HG02870 (cell line): ENCODE results near the gene DNPEP.
"Not testable (repeated sequence)": the region's sequence is repeated elsewhere in the genome, so short reads cannot be mapped to it uniquely, and the experiment has no call there.

ENCODE experiments used
- ATAC-seq: cut with Tn5 transposase; IDR thresholded peaks from one replicate; pipeline ENCODE4 v1.9.1; 2021; ENCODE audit warnings: mild to moderate bottlenecking, moderate library complexity; ENCODE audit not compliant: unreplicated experiment

DNPEP gene

GRCh38 chr2:219402665-219403515, 15.2 kb upstream of the DNPEP start:
- ATAC-seq, result peak; percentile 85

DNA sequence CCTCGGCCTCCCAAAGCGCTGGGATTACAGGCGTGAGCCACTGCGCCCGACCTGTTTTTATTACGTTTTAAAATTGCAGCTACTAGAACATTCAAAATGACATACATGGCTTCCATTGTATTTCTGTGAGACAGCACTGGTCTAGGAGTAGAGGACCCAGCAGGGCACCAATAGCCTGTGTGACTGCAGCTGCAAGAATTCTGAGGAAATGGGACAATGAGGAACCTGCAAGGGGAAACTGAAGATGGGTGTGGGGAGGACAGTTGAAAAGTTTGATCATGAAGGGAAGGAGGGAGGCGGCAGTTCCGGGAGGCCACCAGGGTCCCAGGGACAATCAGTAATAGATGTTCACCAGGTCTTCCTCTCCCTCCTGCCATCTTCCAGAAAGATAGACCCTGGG, 13.9 kb upstream of the DNPEP start:
- no peak for ATAC-seq

DNA sequence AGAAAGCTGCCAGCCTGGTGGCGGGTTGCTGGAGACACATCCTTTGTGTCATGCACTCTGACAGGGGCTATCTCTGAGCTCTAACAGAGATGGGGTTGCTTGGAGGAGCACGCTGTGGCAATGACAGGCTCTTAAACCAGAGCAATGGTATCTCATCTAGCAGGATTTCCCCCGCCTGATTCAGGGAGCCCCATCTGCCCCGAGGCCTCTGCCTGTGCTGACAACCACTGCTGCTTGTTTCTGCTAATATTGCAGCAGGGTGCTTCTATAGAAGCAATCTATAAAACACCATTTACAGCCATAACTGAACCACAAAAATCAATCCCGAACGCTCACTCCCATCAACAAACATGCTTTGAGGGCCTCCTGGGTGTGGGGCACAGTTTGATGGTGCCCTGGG, 12.8 kb upstream of the DNPEP start:
- ATAC-seq, result no peak

DNA sequence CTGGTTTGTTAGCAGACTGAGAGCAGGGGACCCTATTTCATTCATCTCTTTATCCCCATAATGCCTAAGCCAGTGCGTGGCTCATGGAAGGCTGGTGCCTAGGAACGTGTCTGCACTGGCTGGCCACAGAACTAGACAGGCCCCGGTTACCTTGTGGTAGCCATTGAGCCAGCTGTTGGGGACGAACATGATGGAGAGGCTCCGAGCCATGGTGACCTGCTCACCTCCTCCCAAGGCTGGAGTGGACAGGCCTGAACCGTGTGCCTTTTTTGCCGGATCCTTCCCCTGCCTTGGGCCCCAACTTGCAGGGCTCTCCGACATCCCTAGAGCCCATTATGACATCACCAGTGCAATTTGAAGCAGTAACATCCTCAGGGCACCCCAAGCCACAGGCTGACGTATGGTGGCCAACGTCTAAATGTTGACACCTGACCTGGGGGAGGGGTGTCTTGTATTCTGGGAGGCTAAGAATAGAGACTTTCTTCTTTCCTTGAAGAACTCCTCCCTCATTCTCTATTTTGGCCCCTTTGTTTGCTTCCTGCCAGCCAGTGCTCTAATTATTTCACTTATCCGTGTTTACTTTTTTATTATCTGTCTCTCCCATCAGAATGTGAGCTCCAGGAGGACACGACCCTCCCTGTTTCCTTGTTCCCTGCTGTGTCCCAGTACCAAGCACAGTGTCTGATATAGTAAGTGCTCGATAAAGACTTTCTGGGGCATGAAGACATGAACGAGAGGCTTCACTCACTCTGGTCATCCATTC, 12.2 kb upstream of the DNPEP start:
- no peak for ATAC-seq

DNA sequence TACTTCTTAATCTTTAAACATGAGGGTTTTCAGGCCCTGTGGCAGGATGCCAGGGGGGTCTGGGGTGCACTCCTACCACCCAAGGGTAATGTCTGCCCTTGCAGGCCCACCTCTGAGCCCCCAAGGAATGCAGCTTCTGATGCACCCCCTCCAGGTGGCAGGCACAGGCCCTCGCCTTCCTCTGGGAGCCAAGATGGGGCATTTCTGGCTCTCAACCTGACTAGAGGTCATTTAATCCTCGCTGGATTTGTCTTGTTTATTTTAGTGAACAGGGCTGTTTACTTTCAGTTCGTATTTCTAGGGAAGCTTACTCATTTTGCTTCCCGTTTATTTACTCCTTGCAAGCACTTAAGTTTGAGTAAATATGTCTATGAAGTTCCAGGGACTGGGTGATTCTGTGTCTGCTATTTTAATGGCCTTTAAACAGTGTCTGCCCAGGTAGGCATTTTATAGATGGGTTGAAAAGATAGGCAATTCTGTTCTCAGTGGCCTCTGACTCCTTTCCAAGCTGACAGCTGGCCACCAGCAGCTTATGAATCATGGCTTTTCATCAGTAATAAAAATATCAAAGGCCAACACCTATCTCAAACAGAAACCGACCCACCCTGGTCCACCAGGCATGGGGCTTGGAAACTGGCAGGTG, 11.1 kb upstream of the DNPEP start:
- no peak for ATAC-seq

DNA sequence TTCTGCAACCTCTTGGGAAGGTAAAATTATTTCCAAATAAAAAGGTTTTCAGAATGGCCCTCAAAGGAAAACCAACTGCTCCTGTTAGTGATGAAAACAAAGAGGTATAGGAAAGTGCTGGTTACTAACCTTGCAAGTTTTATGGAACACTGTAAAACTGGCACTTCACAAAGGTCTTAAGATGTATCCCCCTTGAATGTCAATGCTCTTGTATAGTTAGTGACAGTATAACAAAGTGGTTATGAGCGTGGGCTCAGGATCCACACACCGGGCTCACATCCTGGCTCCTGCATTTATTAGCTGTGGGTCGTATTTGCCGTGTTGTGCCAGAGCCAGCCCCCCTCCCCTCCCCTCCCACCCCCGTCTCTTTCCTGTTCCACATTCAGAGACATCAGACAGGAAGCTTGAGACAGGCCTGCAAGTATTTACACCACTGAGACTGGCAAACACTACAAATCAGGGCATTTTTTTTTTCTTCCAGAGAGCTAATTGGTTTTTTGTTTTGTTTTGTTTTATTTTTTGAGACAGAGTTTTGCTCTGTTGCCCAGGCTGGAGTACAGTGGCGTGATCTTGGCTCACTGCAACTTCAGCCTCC, 9.2 kb upstream of the DNPEP start:
- no peak for ATAC-seq

DNA sequence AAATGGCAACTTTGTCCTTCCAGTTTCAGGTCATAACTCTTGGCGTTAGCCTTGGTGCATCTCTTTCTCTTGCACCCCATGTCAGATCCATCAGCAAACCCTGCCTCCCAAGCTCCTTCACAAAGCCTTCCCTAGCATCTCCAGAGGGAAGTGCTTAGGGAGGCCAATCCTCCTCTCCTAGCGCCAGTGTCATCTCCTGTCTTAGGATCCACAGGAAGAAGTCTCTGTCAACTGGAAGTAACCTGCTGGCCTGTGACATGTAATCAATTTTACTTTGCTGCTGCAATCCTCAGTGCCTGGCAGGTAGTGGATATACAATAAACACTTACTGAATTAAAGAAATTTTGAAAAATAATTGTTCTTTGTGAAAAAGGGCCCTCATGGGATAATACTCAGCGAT, 7.9 kb upstream of the DNPEP start:
- no peak for ATAC-seq

DNA sequence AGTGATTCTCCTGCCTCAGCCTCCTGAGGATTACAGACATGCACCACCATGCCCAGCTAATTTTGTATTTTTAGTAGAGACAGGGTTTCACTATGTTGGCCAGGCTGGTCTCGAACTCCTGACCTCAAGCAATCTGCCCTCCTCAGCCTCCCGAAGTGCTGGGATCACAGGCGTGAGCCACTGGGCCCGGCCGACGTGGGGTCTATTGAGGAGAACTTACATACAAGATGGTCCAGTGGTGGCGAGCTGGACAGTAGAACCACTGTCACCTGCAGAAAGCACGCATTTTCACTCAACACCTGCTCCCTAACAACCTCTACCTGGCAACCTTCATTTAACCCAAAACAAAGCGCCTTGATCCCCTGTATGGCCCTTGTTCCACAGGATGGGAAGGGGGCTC, 7.3 kb upstream of the DNPEP start:
- ATAC-seq, result not testable (repeated sequence)

- no peak for ATAC-seq
Measured at GRCh38 chr2:219392754-219393153, 5.0 kb upstream of the DNPEP start.

- no peak for ATAC-seq
Measured at GRCh38 chr2:219388907-219389156, 1.1 kb upstream of the DNPEP start.

DNA sequence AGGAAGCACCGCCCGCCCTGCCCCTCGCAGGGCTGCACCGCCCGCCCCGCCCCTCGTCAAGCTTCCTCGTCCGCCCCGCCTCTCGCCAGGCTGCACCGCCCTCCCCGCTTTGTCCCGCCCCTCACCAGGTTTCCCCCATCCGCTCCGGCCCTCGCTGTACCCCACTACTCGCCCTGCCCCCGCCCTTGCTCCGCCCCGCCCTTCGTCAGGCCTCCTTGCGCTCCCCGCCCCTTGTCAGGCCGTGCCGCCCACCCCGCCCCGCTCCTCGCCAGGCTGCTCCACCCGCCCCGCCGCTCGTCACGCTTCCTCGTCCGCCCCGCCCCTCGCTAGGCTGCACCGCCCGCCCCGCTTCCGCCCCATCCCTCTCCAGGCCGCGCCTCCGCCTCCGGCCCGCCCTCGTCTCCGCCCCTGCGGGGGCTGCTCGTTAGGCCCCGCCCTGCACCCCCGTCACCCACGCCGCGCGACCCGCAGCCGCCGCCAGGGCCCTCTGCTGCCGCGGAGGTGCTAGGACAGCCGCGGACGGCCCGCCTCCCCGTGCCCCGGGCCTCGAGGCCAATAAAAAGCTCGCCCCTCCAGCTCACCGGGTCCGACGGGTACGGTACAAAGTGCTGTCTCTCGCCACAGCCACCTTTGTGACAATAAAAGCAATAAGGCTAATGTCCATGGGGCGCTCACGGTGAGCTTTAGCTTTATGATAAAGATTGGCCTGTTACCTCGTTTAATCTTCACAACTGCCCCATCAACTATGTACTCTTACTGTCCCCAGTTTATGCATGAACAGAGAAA, 602 bp upstream of the DNPEP start:
- peak; percentile 79 for ATAC-seq

DNA sequence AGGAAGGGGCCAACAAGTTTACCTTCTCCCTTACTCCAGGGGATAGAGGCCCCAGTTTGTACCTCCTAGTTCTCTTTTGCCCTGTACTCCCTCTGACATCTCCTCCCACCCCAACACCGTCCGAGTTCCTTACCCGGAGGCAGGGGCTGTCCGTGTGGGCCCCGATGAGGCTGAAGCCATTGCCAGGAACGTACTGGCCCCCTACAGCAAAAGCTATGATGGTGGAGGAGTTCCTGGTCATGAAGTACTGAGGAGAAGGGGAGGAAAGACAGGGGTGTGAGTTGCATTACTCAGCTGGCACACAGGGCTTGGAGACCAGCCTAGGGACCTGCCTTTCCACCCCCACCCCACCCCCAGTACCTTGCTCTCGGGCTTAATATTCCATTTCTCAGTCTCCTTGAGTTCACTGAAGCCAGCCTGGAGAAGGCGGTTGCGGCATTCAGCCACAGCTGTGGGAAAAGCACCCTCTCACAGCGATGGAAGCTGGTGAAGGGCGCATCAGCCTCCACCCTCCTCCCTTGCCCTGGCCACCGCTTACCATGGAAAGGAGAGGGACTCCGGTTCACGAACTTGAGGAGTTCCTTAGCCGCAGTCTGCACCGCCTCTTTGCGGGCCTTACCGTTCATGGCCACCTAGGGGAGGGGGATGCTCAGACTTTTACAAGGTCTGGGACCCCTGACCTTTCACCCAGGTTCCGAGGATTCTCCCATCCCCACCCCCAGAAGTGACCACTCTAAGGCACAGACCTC, 1.0 kb downstream of the DNPEP start:
- no peak for ATAC-seq

DNA sequence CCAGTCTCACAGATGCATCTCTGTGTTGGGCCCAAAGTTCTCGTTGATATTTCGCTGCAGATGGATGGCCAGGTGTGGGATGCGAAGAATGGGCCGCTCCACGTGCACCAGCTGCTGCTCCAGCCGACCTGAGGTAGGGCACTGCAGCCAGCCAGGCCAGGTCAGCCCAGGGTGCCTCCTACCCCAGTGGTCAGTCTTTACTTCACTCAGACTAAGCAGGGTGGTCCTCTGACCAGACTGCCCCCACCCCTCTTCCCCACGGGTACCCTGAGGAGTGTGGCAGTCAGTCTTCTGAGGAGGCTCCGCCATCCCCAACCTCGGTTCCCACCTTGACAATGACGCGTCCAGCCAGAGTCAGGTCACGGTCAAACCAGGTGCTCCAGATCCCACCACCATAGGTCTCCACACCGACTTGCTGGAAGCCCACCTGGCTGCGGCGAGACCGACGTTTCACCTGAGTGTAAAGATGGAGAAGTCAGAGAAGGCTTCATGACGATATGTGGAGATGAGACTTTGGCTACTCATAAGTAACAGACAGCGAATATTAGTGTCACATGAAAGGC, 1.7 kb downstream of the DNPEP start:
- no peak for ATAC-seq

GRCh38 chr2:219384859-219385258, 2.9 kb downstream of the DNPEP start:
- ATAC-seq, result no peak

GRCh38 chr2:219384083-219384713, 3.5 kb downstream of the DNPEP start:
- ATAC-seq, result no peak

DNA sequence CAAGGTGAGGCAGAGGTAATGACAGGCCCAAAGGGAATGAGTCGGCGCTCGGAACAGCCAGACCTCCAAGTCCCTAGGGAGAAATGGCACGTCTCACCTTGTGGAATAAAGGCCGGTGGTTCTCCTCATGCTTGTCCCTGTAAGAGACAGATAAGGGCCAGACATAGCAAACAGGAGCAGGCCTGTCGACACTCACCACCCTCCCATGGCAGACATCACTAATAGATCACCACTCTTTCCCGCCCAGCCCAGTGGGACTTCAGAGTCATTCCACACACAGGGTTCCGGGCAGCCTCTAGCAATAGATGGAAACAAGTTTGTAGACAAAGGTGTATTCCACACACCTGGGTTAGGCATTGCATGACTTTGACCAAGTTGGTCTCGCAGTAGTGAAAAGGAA, 6.3 kb downstream of the DNPEP start:
- no peak for ATAC-seq

DNA sequence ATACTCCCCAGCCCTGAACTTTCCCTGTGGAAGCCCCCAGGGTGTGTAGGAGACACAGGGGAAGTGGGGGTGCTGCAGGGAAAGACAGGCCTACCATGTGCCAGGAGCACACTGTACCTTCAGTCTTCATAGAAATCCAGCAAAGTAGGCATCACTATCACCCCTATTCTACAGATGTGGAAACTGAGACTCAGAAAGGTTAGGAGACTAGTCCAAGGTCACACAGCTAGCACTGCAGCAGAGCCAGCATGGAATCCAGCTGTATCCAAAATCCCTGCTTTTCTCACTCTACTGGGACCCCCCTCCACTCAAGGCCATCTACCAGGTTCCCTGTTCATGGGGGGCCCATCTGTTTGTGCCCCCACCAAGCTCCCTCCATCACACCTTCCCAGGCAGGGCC, 6.8 kb downstream of the DNPEP start:
- ATAC-seq, result no peak

- ATAC-seq, result no peak
Measured at GRCh38 chr2:219378163-219378851, 9.4 kb downstream of the DNPEP start.

DNA sequence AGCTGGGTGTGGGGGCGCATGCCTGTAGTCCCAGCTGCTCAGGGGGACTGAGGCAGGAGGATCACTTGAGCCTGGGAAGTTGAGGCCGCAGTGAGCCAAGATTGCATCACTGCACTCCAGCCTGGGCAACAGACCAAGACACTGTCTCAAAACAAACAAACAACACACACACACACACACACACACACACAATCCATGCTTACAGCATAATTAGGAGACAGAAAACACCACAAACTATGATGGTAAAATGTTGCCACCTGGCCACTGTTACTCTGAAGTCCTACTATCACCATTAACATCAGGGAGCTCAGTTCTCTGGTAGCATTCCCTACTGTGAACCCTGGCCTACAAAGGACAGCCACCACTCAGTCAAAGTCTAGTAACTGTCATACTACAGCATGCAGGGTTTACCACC, 18.3 kb downstream of the DNPEP start:
- ATAC-seq, result no peak
